Pancreas (tissue), 10 donors: Measurements from ENCODE around the gene PHLDA3. TPM values are rescaled to one million over a fixed set of nuclear protein-coding genes. Genes with fewer than 3 reads are reported as not detected.

Experiments used
- ATAC-seq, 4 donors: fragments of 200-7000 bp; cut with Tn5 transposase; one replicate each; pipeline versions ENCODE4 v1.8.0 to v1.9.1; 2020; ENCODE audit warnings: mild to moderate bottlenecking in 4 of 4, moderate library complexity in 4 of 4
- DNase-seq, 6 donors: peaks; one replicate each; pipeline ENCODE4 v3.0.0-alpha.2; 2020
- FAIRE-seq: peaks from 2 replicates; lab custom pipeline; 2012; peaks lifted over from hg19 to GRCh38; lab: Jason Lieb, UNC
- H3K27ac ChIP-seq, 4 donors: fragments of 200-600 bp; sonication (generic); 1 replicate in 3 of 4; 2 replicates in 1 of 4; pipeline versions ENCODE4 v1.5.0 to v1.8.0; 2020
- H3K27me3 ChIP-seq, 4 donors: fragments of 200-600 bp; one replicate each; pipeline ENCODE4 v1.8.0; 2021
- H3K36me3 ChIP-seq, 3 donors: fragments of 200-600 bp; sonication (generic) in 1 of 3; one replicate each; pipeline versions ENCODE4 v1.5.0 to v1.8.0; 2020 to 2021
- H3K4me1 ChIP-seq, 3 donors: fragments of 200-600 bp; one replicate each; pipeline ENCODE4 v1.8.0; 2021
- H3K4me3 ChIP-seq, 4 donors: fragments of 200-600 bp; sonication (generic) in 2 of 4; one replicate each; pipeline versions ENCODE4 v1.5.0 to v1.8.0; 2020 to 2021
- H3K9me3 ChIP-seq, 4 donors: fragments of 200-600 bp; one replicate each; pipeline ENCODE4 v1.8.0; 2021
- WGBS, 2 donors: extraction: QIAGEN DNeasy Blood & Tissue Kit; methylation state at CpG; one replicate each; pipeline ENCODE4 v1.1.7; 2013; 5-methylcytosine and 5-hydroxymethylcytosine counted together
- intact Hi-C, 3 donors: fragments of 100-400 bp; cut with DNase I; formaldehyde crosslinking; loops; one replicate each; pipeline versions ENCODE4 v1.11.1 to v1.14.2; 2022
- polyA plus RNA-seq, 2 donors: library from polyadenylated mRNA; stranded (reverse); fragments of 200-250 nt; gene quantifications; one replicate each; pipeline ENCODE4 v1.2.3, GENCODE V29; 2013
- total RNA-seq, 6 donors: library from RNA; stranded (reverse); fragmentation: NEBNext Ultra II Directional in 4 of 6; extraction: Animal tissue kit (Norgen Biotek cat#: 25700) in 4 of 6; gene quantifications; one replicate each; pipeline versions ENCODE4 v1.2.1 to v1.2.4, GENCODE V29; 2021 to 2023
- TF ChIP-seq, protein P1 (sequence below), 4 donors: fragments of 200-600 bp; sonication (generic) in 3 of 4; IDR thresholded peaks; one replicate each; pipeline versions ENCODE4 v1.5.0 to v1.8.0; 2021; ENCODE audit warnings: antibody characterized with exemption in 4 of 4
- donor health status: healthy with polysubstance abuse.
- donor health status: DM: no; HTN: no; CAD: no; lungs with moderate emphysema.
- donor health status: DM: no; HTN: no; CAD: no.
- donor health status: control.
- donor health status: control.
- donor health status: Bipolar disorder and iron deficiency.
- donor health status: DM: yes; HTN: yes; CAD: no.
- donor health status: DM: no; HTN: no; CAD: no.
- donor health status: DM: no; HTN: no; CAD: no.
- donor health status: DM: yes; HTN: yes; CAD: no.

The PHLDA3 gene
- total and polyA plus RNA-seq, 8 donors = 8.6 to 24.4 (median 12.8) TPM

DNA sequence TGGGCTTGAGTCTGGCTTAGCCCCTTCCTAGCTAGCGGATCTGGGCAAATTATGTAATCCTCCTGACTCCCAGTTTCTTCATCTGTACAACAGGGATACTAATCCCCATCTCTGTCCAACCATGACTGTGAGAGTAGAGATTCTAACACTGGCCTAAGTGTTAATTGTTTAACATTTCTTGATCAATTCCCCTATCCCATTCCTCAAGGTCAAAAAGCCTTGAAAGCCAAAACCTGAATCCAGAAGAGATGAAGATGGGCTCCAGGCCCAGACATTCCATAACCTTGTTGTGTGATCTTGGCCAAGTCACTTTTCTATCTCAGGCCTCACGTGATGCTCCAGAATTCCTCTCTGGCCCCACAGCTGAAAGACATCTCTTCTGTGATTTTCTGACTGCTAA is 18.8 kb upstream of the PHLDA3 start:
- 82 to 96% methylated on average over 2 of the region's 2 CpGs for WGBS, 2 donors
- H3K4me1 ChIP-seq = peaks cover 0 to 13% (median 7%) of the 10 kb centered on the region in 3 donors
- no peak for ATAC-seq
- DNase-seq = no peak
- H3K4me3 ChIP-seq = no peak overlapping the region
- H3K27me3 ChIP-seq = no peaks in the 10 kb centered on the region
- H3K36me3 ChIP-seq = peaks cover 0 to 39% (median 7%) of the 10 kb centered on the region in 3 donors
- TF ChIP-seq, protein P1, sequence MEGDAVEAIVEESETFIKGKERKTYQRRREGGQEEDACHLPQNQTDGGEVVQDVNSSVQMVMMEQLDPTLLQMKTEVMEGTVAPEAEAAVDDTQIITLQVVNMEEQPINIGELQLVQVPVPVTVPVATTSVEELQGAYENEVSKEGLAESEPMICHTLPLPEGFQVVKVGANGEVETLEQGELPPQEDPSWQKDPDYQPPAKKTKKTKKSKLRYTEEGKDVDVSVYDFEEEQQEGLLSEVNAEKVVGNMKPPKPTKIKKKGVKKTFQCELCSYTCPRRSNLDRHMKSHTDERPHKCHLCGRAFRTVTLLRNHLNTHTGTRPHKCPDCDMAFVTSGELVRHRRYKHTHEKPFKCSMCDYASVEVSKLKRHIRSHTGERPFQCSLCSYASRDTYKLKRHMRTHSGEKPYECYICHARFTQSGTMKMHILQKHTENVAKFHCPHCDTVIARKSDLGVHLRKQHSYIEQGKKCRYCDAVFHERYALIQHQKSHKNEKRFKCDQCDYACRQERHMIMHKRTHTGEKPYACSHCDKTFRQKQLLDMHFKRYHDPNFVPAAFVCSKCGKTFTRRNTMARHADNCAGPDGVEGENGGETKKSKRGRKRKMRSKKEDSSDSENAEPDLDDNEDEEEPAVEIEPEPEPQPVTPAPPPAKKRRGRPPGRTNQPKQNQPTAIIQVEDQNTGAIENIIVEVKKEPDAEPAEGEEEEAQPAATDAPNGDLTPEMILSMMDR (IDR thresholded peaks at IDR 0.05) = no peak
- no peak overlapping the region for H3K27ac ChIP-seq
- FAIRE-seq = no peak
- intact Hi-C loops = no loop called here
- H3K9me3 ChIP-seq = no peaks in the 10 kb centered on the region

DNA sequence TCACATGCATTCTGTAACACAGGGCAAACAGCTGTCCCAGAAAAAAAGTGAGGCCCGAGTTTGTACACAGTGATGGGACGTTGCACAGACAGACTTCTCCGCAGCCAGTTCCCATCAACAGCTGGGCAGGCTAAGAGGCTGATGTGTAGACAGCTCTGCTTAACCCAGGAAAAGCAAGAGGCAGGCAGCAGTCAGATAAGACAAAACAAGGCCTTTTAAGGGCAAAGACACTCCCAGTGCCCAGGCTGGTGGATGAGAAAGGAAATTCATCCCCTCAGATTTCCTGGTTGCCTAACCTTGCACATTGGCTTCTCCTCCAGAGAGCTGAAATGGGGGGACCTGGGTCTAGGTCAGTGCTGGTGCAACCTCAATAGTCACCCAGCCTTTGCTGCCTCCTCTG is 17.2 kb upstream of the PHLDA3 start:
- Histone ChIP-seq H3K36me3 (peaks cover 0 to 39% (median 7%) of the 10 kb centered on the region in 3 donors), H3K4me1 (peaks cover 1 to 25% (median 7%) of the 10 kb centered on the region in 3 donors), H3K4me3 (no peak overlapping the region), H3K27ac (no peak overlapping the region), H3K9me3 (no peaks in the 10 kb centered on the region), H3K27me3 (no peaks in the 10 kb centered on the region)
- 72 to 74% methylated on average over 3 of the region's 3 CpGs for WGBS, 2 donors
- TF ChIP-seq, protein P1 (IDR thresholded peaks at IDR 0.05) = no peak
- FAIRE-seq (no peak), DNase-seq (no peak), ATAC-seq (no peak)
- intact Hi-C loops = no loop called here

DNA sequence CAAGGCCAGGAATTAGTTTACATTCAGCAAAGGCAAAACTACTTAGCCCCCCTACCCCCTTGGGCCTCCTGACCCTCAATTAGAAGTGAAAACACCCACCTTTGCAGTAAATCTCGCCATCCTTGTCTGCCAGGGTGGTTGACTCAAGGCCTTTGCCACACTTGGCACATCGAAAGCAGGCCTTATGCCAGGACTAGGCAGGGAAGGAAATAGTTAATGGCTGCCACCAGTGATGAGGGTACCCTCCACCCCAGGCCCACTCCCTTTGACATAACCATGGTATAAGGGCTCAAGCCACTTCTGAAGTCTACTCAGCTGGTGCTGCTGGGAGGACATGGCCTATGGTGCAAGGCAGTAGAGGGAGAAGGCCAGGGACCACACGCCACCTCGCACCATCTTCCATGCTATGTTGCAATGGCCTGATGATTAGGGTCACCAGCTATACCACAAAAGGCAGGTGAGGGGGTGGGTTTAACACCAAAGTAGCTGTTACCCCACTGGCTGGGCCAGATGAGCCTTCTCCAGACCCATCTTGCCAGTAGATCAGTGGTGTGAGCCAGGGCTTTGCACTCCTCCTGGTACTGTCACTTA is 16.3 kb upstream of the PHLDA3 start:
- DNase-seq = no peak
- no peak for FAIRE-seq
- no peak for ATAC-seq
- TF ChIP-seq, protein P1 (IDR thresholded peaks at IDR 0.05) = no peak
- H3K4me3 ChIP-seq = no peak overlapping the region
- 90 to 95% methylated on average over 4 of the region's 4 CpGs for WGBS, 2 donors
- H3K36me3 ChIP-seq = peaks cover 0 to 39% (median 7%) of the 10 kb centered on the region in 3 donors
- H3K9me3 ChIP-seq = no peaks in the 10 kb centered on the region
- H3K27ac ChIP-seq = no peak overlapping the region
- intact Hi-C loops = loop anchor here in 1 of 3 donors (2.0 kb wide), 1 partner anchor 30 kb away; no protein-coding TSS in a partner anchor
- H3K4me1 ChIP-seq = peaks cover 5 to 29% (median 7%) of the 10 kb centered on the region in 3 donors
- H3K27me3 ChIP-seq = no peaks in the 10 kb centered on the region

DNA sequence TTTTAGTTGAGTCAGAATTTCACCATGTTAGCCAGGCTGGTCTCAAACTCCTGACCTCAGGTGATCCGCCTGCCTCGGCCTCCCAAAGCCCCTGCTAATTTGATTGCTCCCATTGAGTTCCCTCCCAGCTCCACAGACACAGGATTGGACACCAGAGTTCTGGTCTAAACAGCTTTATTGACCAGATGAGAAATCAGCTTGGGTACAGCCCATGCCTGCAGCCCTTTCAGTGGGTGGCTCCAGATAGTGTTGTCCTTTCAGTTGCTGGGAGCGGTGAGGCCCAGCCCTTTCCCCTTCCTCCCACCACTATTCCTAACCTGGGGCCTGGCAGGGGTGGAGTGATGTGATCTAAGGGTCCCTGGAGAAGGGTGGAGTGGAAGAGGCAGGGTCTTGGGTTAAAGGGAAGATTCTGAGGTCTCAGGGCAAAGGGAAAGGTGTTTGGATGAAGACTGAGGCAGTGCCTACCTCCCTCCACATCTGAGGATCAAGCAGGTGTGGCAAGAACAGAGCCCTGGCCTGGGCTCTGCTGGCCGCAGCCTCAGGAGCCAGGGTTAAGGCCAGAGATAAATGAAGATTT is 14.5 kb upstream of the PHLDA3 start:
- H3K27ac ChIP-seq = no peak overlapping the region
- no peak overlapping the region for H3K4me3 ChIP-seq
- DNase-seq = peak in 1 of 6 donors; percentile 4
- ATAC-seq = no peak
- intact Hi-C loops = loop anchor here in 1 of 3 donors (5.0 kb wide), 1 partner anchor 34 kb away; no protein-coding TSS in a partner anchor
- peaks cover 3 to 20% (median 10%) of the 10 kb centered on the region in 3 donors for H3K4me1 ChIP-seq
- FAIRE-seq = no peak
- 96 to 97% methylated on average over 4 of the region's 4 CpGs for WGBS, 2 donors
- TF ChIP-seq, protein P1 (IDR thresholded peaks at IDR 0.05) = no peak
- H3K27me3 ChIP-seq = no peaks in the 10 kb centered on the region
- peaks cover 0 to 30% (median 7%) of the 10 kb centered on the region in 3 donors for H3K36me3 ChIP-seq
- no peaks in the 10 kb centered on the region for H3K9me3 ChIP-seq

DNA sequence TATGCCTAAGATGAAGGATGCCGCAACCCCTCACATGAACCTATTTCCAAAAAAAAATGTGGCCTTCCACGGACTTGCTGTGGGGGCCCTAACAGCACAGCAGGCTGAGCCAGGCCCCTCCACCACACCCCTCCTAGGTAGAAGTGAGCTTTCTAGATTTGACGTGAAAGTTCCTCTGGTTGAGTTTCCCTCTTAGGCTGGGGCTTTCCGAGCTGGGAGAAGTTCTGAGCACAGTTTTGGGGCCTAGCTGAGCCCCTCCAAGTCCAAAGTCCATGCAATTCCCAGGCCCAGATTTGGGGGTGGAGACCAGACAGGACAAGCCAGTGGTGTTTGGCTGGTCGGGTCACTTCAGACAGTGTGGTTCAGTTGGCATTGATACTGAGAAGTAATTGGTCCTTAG is 13.8 kb upstream of the PHLDA3 start:
- DNase-seq = no peak
- peaks cover 0 to 24% (median 7%) of the 10 kb centered on the region in 3 donors for H3K36me3 ChIP-seq
- H3K4me3 ChIP-seq = no peak overlapping the region
- intact Hi-C loops = loop anchor here in 1 of 3 donors (5.0 kb wide), 1 partner anchor 35 kb away; no protein-coding TSS in a partner anchor
- H3K4me1 ChIP-seq = peaks cover 3 to 20% (median 10%) of the 10 kb centered on the region in 3 donors
- FAIRE-seq = no peak
- H3K9me3 ChIP-seq = no peaks in the 10 kb centered on the region
- TF ChIP-seq, protein P1 (IDR thresholded peaks at IDR 0.05) = no peak
- H3K27me3 ChIP-seq = no peaks in the 10 kb centered on the region
- 59 to 64% methylated on average over 5 of the region's 5 CpGs for WGBS, 2 donors
- no peak for ATAC-seq
- H3K27ac ChIP-seq = no peak overlapping the region
